ENCODE measurements around the gene NOTCH1.

DNA sequence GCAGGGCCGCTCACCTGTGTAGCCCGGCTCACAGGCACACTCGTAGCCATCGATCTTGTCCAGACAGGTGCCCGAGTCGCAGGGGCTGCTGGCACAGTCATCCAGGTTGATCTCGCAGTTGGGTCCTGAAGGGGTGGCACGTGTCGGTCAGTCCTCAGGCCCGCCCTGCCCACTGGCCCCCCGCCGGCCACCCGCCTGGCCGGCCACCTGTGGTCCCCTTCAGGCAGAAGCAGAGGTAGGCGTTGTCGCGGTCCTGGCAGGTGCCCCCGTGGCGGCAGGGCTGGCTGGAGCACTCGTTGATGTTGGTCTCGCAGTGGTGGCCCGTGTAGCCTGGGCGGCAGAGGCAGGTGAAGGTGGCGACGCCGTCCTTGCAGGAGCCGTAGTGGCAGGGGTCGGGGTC lies 30.6 kb downstream of the NOTCH1 start:
- TF ChIP-seq, protein P1, sequence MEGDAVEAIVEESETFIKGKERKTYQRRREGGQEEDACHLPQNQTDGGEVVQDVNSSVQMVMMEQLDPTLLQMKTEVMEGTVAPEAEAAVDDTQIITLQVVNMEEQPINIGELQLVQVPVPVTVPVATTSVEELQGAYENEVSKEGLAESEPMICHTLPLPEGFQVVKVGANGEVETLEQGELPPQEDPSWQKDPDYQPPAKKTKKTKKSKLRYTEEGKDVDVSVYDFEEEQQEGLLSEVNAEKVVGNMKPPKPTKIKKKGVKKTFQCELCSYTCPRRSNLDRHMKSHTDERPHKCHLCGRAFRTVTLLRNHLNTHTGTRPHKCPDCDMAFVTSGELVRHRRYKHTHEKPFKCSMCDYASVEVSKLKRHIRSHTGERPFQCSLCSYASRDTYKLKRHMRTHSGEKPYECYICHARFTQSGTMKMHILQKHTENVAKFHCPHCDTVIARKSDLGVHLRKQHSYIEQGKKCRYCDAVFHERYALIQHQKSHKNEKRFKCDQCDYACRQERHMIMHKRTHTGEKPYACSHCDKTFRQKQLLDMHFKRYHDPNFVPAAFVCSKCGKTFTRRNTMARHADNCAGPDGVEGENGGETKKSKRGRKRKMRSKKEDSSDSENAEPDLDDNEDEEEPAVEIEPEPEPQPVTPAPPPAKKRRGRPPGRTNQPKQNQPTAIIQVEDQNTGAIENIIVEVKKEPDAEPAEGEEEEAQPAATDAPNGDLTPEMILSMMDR (conservative IDR thresholded peaks at IDR 0.05) = no peak
- TF ChIP-seq ZFX (IDR thresholded peaks at IDR 0.05) = no peak

All from C4-2B (cell line).